Urothelium cell line (cell line): ENCODE results near the gene PSMC3.

ENCODE experiments used
- DNase-seq: peaks from one replicate; pipeline ENCODE4 v3.0.0; 2011; ENCODE audit warnings: low spot score, mixed read lengths
- FAIRE-seq: peaks from 2 replicates; lab custom pipeline; 2011; peaks lifted over from hg19 to GRCh38; lab: Jason Lieb, UNC

The PSMC3 gene

GRCh38 chr11:47395223-47396048 lies 30.8 kb downstream of the PSMC3 start:
- DNase-seq, result no peak
- FAIRE-seq, result no peak

GRCh38 chr11:47394322-47395222 lies 31.7 kb downstream of the PSMC3 start:
- DNase-seq (no peak), FAIRE-seq (no peak)

GRCh38 chr11:47394050-47394321 lies 32.3 kb downstream of the PSMC3 start:
- no peak for FAIRE-seq
- DNase-seq, result no peak

- FAIRE-seq, result no peak
- no peak for DNase-seq
Measured at GRCh38 chr11:47393163-47394049, 32.8 kb downstream of the PSMC3 start.

- DNase-seq, result no peak
- FAIRE-seq, result no peak
Measured at GRCh38 chr11:47392546-47393162, 33.6 kb downstream of the PSMC3 start.

- DNase-seq, result no peak
- no peak for FAIRE-seq
Measured at GRCh38 chr11:47391711-47392432, 34.4 kb downstream of the PSMC3 start.

GRCh38 chr11:47391077-47391583 lies 35.1 kb downstream of the PSMC3 start:
- no peak for FAIRE-seq

GRCh38 chr11:47390422-47390760 lies 35.8 kb downstream of the PSMC3 start:
- no peak for DNase-seq
- no peak for FAIRE-seq

More at GRCh38 chr11:47391077-47391583, 35.1 kb downstream of the PSMC3 start:
- DNase-seq, result no peak

GRCh38 chr11:47389577-47390421 lies 36.4 kb downstream of the PSMC3 start:
- FAIRE-seq, result no peak

GRCh38 chr11:47388697-47389576 lies 37.3 kb downstream of the PSMC3 start:
- FAIRE-seq (peak; percentile 20), DNase-seq (no peak)

More at GRCh38 chr11:47389577-47390421, 36.4 kb downstream of the PSMC3 start:
- no peak for DNase-seq

GRCh38 chr11:47387944-47388696 lies 38.1 kb downstream of the PSMC3 start:
- no peak for DNase-seq
- no peak for FAIRE-seq

GRCh38 chr11:47384498-47384897 lies 41.7 kb downstream of the PSMC3 start:
- DNase-seq (no peak), FAIRE-seq (no peak)

GRCh38 chr11:47383071-47383470 lies 43.2 kb downstream of the PSMC3 start:
- no peak for FAIRE-seq
- no peak for DNase-seq

- FAIRE-seq, result peak; percentile 40
- no peak for DNase-seq
Measured at GRCh38 chr11:47380078-47380477, 46.2 kb downstream of the PSMC3 start.

GRCh38 chr11:47379317-47379716 lies 46.9 kb downstream of the PSMC3 start:
- no peak for FAIRE-seq
- DNase-seq, result no peak

- FAIRE-seq (no peak), DNase-seq (no peak)
Measured at GRCh38 chr11:47378836-47379170, 47.4 kb downstream of the PSMC3 start.
